SK-N-MC (cell line): ENCODE results near the gene BCAS1.

Experiments used
- EZH2 ChIP-seq: fragments of 200-600 bp; sonication (generic); IDR thresholded peaks from one replicate; pipeline ENCODE4 v1.6.1; 2017; ENCODE audit warnings: antibody characterized with exemption
- POLR2AphosphoS5 ChIP-seq: IDR thresholded peaks from 2 replicates; pipeline ENCODE4 v1.6.1; 2012; ENCODE audit warnings: mild to moderate bottlenecking, low read depth, low read length, borderline replicate concordance

GRCh38 chr20:54011346-54011745 is 59.0 kb downstream of the BCAS1 start:
- TF ChIP-seq EZH2, result no peak
- no peak for TF ChIP-seq POLR2AphosphoS5
